Prostate gland (tissue), 2 donors: ENCODE results near the gene CST8. TPM values are rescaled to one million over a fixed set of nuclear protein-coding genes. Genes with fewer than 3 reads are reported as not detected.

ENCODE experiments used
- DNase-seq: peaks from one replicate; pipeline ENCODE4 v3.0.0-alpha.2; 2019; ENCODE audit warnings: low spot score
- H3K27ac ChIP-seq, 2 donors: fragments of 200-600 bp; sonication (generic); 2 replicates each; pipeline ENCODE4 v1.5.1; 2017 to 2019
- H3K27me3 ChIP-seq: fragments of 200-600 bp; sonication (generic); replicated peaks from 2 replicates; pipeline ENCODE4 v1.5.1; 2019; ENCODE audit not compliant: insufficient read depth
- H3K36me3 ChIP-seq, 2 donors: fragments of 200-600 bp; sonication (generic); 1 replicate in 1 of 2; 2 replicates in 1 of 2; pipeline versions ENCODE4 v1.5.1 to v1.8.1; 2017 to 2019
- H3K4me1 ChIP-seq: fragments of 200-600 bp; sonication (generic); replicated peaks from 2 replicates; pipeline ENCODE4 v1.5.1; 2019
- H3K4me3 ChIP-seq, 2 donors: fragments of 200-600 bp; sonication (generic); 2 replicates each; pipeline ENCODE4 v1.5.1; 2017 to 2019
- H3K9me3 ChIP-seq: fragments of 200-600 bp; sonication (generic); 2 replicates; pipeline ENCODE4 v1.5.1; 2017
- POLR2A ChIP-seq: fragments of 450-650 bp; IDR thresholded peaks from one replicate; pipeline ENCODE4 v1.6.1; 2016; ENCODE audit warnings: antibody characterized with exemption, mild to moderate bottlenecking
- POLR2AphosphoS5 ChIP-seq: sonication (generic); formaldehyde crosslinking; IDR thresholded peaks from one replicate; pipeline ENCODE4 v1.6.1; 2017; ENCODE audit warnings: antibody characterized with exemption
- WGBS: methylation state at CpG from one replicate; pipeline ENCODE4 v1.1.5; 2018; 5-methylcytosine and 5-hydroxymethylcytosine counted together
- intact Hi-C: fragments of 100-400 bp; cut with DNase I; formaldehyde crosslinking; loops from one replicate; pipeline ENCODE4 v1.14.2; 2022
- total RNA-seq, 2 donors: library from RNA; depleted of rRNA; stranded (reverse); fragments of >200 nt; gene quantifications; one replicate each; pipeline ENCODE4 v1.1.0, GENCODE V29; 2016
- TF ChIP-seq, protein P1 (sequence below), 4 experiments: fragments of 200-600 bp in 2 of 4; fragments of 450-650 bp in 2 of 4; sonication (generic) in 2 of 4; IDR thresholded peaks; 1 replicate in 3 of 4; 2 replicates in 1 of 4; pipeline ENCODE4 v1.5.1; 2016 to 2019; ENCODE audit warnings: antibody characterized with exemption in 4 of 4, mild to moderate bottlenecking in 2 of 4, moderate library complexity in 2 of 4

The CST8 gene
- total RNA-seq, 2 donors from 2014 or later, result 0.74 TPM; not detected in 1

DNA sequence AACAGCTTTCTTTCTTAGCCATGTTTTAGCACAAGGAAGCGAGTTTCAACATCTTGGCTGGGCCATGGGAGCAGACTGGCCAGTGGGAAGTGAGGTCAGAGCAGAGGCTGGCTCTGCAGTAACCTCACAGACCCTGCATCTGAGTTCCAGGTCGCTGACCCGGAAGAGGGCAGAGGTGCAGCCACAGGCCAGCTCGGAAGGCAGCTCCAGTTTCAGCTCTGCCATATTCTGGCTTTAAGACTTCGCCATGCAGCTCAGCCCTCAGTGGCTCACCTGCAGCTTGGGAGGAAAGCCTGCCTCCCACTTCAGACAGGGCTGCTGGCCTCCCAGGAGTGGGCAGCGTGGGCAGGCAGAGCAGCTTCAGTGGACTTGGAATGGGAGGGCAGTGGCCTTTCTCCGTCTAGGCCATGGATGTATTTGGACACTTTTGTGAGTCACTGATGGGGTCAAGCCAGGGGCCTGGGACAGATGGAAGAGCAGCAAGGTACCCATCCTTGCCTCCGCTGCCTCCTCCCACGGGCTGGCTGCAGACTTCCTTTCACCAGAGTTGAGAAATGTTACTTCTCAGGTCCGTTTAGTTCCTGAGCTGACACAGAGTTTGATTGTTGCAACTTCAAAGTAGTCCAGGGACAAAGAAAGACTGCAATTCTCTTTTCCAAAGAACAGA, 18.5 kb downstream of the CST8 start:
- no peak overlapping the region for H3K4me3 ChIP-seq
- intact Hi-C loops, result no loop called here
- peaks cover 3% of the 10 kb centered on the region for H3K27me3 ChIP-seq
- no peaks in the 10 kb centered on the region for H3K9me3 ChIP-seq
- 76% methylated on average over 10 of the region's 10 CpGs for WGBS
- no peaks in the 10 kb centered on the region for H3K36me3 ChIP-seq
- H3K27ac ChIP-seq, result no peak overlapping the region
- no peak for DNase-seq
- H3K4me1 ChIP-seq, result no peaks in the 10 kb centered on the region
- TF ChIP-seq POLR2A (no peak), POLR2AphosphoS5 (no peak)
- TF ChIP-seq, protein P1, sequence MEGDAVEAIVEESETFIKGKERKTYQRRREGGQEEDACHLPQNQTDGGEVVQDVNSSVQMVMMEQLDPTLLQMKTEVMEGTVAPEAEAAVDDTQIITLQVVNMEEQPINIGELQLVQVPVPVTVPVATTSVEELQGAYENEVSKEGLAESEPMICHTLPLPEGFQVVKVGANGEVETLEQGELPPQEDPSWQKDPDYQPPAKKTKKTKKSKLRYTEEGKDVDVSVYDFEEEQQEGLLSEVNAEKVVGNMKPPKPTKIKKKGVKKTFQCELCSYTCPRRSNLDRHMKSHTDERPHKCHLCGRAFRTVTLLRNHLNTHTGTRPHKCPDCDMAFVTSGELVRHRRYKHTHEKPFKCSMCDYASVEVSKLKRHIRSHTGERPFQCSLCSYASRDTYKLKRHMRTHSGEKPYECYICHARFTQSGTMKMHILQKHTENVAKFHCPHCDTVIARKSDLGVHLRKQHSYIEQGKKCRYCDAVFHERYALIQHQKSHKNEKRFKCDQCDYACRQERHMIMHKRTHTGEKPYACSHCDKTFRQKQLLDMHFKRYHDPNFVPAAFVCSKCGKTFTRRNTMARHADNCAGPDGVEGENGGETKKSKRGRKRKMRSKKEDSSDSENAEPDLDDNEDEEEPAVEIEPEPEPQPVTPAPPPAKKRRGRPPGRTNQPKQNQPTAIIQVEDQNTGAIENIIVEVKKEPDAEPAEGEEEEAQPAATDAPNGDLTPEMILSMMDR (IDR thresholded peaks at IDR 0.05), result no peak

DNA sequence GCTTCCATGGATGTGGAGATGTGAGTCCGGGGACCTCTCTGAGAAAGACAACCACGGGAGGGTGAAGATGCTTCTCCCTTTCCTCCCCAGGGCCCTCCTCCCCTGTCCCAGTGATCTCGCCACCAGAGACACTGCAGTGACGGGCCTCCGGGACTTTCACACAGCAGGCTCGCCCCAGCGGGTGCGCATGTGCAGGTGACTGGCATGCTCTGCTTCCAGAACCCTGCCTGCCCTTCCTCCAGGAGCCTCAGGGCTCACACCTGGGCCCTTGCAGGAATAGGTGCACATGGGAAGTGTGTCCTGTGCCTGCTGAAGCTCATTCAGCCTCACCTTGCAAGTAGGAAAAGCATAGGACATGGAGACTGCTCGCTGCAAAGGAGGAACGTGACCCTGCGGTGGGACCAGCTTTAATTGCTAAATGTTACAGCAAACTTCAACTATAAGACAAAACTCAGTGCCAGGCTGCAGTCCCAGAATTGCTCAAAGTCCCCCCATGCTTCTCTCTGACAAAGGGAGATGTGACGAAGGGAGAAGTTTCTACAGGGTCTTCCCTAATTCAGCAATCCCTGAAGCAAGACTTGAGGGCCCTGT, 19.2 kb downstream of the CST8 start:
- intact Hi-C loops, result no loop called here

DNA sequence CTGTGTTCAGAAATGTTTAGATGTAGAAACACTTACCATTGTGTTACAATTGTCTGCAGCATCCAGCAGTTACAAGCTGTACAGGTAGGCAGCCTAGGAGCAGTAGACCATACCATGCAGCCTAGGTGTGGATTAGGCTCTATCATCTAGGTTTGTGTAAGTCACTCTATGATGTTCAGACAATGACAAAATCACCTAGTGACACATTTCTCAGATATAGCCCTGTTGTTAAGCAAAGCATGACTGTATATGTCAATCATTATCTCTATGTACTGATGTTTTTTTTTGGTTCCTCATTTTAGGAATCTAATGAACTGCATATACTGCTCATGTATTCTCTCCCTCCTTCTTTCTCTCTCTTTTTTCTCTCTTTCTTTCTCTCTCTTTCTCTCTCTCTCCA, 22.2 kb downstream of the CST8 start:
- Histone ChIP-seq H3K9me3 (no peaks in the 10 kb centered on the region), H3K27ac (no peak overlapping the region), H3K36me3 (no peaks in the 10 kb centered on the region), H3K27me3 (no peaks in the 10 kb centered on the region), H3K4me1 (no peaks in the 10 kb centered on the region), H3K4me3 (no peak overlapping the region)
- intact Hi-C loops, result no loop called here
- TF ChIP-seq POLR2A (no peak), POLR2AphosphoS5 (no peak)
- TF ChIP-seq, protein P1 (IDR thresholded peaks at IDR 0.05), result no peak
- no peak for DNase-seq

More for the DNA sequence above, 19.2 kb downstream of the CST8 start:
- DNase-seq, result no peak
- Histone ChIP-seq H3K4me1 (no peaks in the 10 kb centered on the region), H3K36me3 (no peaks in the 10 kb centered on the region), H3K4me3 (no peak overlapping the region), H3K9me3 (no peaks in the 10 kb centered on the region), H3K27ac (no peak overlapping the region), H3K27me3 (peaks cover 3% of the 10 kb centered on the region)
- 68% methylated on average over 12 of the region's 12 CpGs for WGBS
- TF ChIP-seq POLR2AphosphoS5 (no peak), POLR2A (no peak)
- TF ChIP-seq, protein P1 (IDR thresholded peaks at IDR 0.05), result no peak

DNA sequence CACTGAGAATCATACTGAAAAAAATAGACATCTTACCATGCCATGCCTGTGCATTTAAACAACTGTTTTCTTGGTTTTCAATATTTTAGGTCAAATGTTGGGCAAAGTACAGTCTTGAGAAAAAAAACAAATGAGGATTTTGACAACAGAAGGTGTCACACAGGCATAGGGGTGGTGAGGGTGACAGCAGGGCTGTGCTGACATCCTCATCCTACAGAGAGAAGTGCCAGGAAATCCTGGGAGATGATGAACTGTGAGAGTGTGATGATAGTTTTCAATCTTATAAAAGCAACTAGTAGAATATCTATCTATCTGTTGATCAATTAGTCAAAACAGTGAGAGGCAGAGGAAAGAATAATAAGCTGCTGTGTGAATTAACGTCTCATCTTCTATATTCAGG, 23.9 kb downstream of the CST8 start:
- no peak for DNase-seq
- TF ChIP-seq POLR2AphosphoS5 (no peak), POLR2A (no peak)
- TF ChIP-seq, protein P1 (IDR thresholded peaks at IDR 0.05), result no peak
- intact Hi-C loops, result no loop called here
- no peak overlapping the region for H3K27ac ChIP-seq
- no peak overlapping the region for H3K4me3 ChIP-seq
- H3K4me1 ChIP-seq, result no peaks in the 10 kb centered on the region
- no peaks in the 10 kb centered on the region for H3K9me3 ChIP-seq
- 63% methylated on average over 1 of the region's 1 CpG for WGBS
- no peaks in the 10 kb centered on the region for H3K27me3 ChIP-seq
- no peaks in the 10 kb centered on the region for H3K36me3 ChIP-seq
